ENCODE measurements around the gene PES1.
"Not testable (repeated sequence)": the region's sequence is repeated elsewhere in the genome, so short reads cannot be mapped to it uniquely, and the experiment has no call there.

DNA sequence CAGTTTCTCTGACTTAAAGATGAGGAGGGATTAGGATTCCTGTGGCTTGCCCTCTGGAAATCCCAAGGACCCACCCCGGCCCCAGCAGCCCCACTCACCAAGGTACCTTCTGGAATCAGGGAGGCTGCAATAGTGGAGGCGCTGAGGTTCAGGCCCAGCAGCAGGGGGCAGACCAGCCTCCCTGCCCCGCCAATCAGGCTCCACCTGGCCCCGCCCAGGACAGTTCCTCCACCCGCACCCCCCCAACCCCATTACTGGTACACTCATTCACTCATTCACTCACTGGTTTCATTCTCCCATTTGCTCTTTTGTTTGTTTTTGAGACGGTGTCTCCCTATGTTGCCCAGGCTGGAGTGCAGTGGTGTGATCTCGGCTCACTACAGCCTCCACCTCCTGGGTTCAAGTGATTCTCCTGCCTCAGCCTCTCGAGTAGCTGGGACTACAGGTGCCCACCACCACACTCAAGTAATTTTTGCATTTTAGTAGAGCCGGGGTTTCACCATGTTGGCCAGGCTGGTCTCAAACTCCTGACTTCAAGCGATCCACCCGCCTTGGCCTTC is 31.0 kb downstream of the PES1 start:
- TF ChIP-seq, protein P1, sequence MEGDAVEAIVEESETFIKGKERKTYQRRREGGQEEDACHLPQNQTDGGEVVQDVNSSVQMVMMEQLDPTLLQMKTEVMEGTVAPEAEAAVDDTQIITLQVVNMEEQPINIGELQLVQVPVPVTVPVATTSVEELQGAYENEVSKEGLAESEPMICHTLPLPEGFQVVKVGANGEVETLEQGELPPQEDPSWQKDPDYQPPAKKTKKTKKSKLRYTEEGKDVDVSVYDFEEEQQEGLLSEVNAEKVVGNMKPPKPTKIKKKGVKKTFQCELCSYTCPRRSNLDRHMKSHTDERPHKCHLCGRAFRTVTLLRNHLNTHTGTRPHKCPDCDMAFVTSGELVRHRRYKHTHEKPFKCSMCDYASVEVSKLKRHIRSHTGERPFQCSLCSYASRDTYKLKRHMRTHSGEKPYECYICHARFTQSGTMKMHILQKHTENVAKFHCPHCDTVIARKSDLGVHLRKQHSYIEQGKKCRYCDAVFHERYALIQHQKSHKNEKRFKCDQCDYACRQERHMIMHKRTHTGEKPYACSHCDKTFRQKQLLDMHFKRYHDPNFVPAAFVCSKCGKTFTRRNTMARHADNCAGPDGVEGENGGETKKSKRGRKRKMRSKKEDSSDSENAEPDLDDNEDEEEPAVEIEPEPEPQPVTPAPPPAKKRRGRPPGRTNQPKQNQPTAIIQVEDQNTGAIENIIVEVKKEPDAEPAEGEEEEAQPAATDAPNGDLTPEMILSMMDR (IDR thresholded peaks at IDR 0.05; ENCODE audit: extremely low read depth in 1 of 2, insufficient read depth in 1 of 2, low read depth in 1 of 2, low read length in 2 of 2) = peak in 1 of 2 donors; percentile 13
- not testable (repeated sequence) for TF ChIP-seq JUN (IDR thresholded peaks at IDR 0.05; ENCODE audit: borderline replicate concordance, insufficient read depth, insufficient read length, low read depth); POLR2AphosphoS5 (IDR thresholded peaks at IDR 0.05; ENCODE audit: insufficient read depth, low read depth, low read length); MYC (IDR thresholded peaks at IDR 0.05; ENCODE audit: low read depth, low read length); POLR2A (IDR thresholded peaks at IDR 0.05; ENCODE audit: low read depth, low read length)

Data from endothelial cell of umbilical vein (primary cell).